ENCODE data around the gene FBLN5. TPM values are rescaled to one million over a fixed set of nuclear protein-coding genes. Genes with fewer than 3 reads are reported as not detected.

The FBLN5 gene
- total and polyA plus RNA-seq, 4 experiments from 2014 or later, result 7.9 to 23.7 (median 15.8) TPM

DNA sequence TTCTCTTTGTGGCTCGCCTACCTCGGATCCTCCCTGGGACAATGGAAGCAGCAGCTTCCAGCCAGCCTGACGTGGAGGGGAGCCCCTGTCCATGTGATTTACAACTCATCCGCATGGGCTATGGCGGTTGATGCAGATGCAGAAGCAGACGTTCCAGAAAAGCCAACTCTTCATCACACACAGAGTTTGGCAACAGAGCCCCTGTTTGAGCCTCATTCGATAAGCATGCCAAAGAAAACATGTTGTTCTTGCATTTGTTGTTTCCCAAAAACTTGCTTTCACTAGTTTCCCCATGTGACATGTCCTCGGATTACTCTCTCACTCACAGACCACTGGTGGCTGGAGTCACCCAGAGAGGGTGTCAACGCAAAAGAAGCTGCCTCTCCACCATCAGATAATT is 63.7 kb downstream of the FBLN5 start:
- intact Hi-C loops (cut with micrococcal nuclease), result no loop called here
- no peak overlapping the region for H3K4me3 Mint-ChIP-seq

DNA sequence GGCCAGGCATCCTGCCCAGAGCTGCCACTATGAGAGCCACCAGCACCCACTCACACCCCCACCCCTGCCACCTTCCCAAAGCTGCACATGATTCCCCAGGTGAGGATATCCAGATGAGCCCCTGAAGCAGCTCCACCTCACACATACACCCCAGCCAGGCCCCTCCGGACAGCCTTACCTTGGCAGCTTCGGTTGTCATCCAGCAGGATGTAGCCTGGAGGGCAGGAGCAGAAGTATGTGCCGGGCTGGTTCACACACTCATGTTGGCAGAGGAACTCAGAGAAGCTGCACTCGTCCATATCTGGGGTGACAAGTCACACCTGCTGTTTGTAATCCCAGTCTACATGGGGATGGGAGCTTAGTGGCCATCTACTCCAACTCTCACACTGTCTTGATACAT is 64.7 kb downstream of the FBLN5 start:
- Mint-ChIP-seq H3K27me3 (peaks cover 0 to 2% of the 10 kb centered on the region in 2 donors), H3K4me3 (no peak overlapping the region), H3K36me3 (peaks cover 0 to 2% of the 10 kb centered on the region in 2 donors), H3K27ac (peak overlapping the region in 2 of 7 donors; percentile 30 to 55), H3K4me1 (peaks cover 24 to 43% (median 29%) of the 10 kb centered on the region in 4 donors), H3K9me3 (peaks cover 0 to 3% (median 0%) of the 10 kb centered on the region in 8 donors)
- Histone ChIP-seq H3K27ac (ENCODE audit: low read depth, low read length) (no peak overlapping the region), H3K4me1 (ENCODE audit: insufficient read depth, low read length) (peaks cover 22% of the 10 kb centered on the region), H3K27me3 (ENCODE audit: insufficient read depth, low read length) (no peaks in the 10 kb centered on the region), H3K36me3 (ENCODE audit: insufficient read depth, low read length) (no peaks in the 10 kb centered on the region), H3K4me3 (ENCODE audit: low read length in 2 of 2) (no peak overlapping the region), H3K9me3 (ENCODE audit: control insufficient read depth in 1 of 2, low read length in 2 of 2) (no peaks in the 10 kb centered on the region)
- POLR2A ChIA-PET (ENCODE audit: partially characterized antibody), result interaction anchor here (1.7 to 4.8 kb wide), 3 partner anchors 9 to 19 kb away, joined by 6 to 51 read pairs (median 9); partner anchors contain the start of gene TC2N
- intact Hi-C loops (cut with micrococcal nuclease), result no loop called here
- CTCF ChIA-PET (ENCODE audit: partially characterized antibody), result interaction anchor here (1.4 to 2.0 kb wide), 2 partner anchors 9 to 28 kb away, joined by 7 to 12 read pairs; no protein-coding TSS in a partner anchor
- DNase-seq, result no peak

More for the DNA sequence above, 63.7 kb downstream of the FBLN5 start:
- Histone ChIP-seq H3K36me3 (ENCODE audit: insufficient read depth, low read length) (no peaks in the 10 kb centered on the region), H3K9me3 (ENCODE audit: control insufficient read depth in 1 of 2, low read length in 2 of 2) (no peaks in the 10 kb centered on the region), H3K27ac (ENCODE audit: low read depth, low read length) (no peak overlapping the region), H3K4me1 (ENCODE audit: insufficient read depth, low read length) (peaks cover 18% of the 10 kb centered on the region), H3K27me3 (ENCODE audit: insufficient read depth, low read length) (no peaks in the 10 kb centered on the region), H3K4me3 (ENCODE audit: low read length in 2 of 2) (no peak overlapping the region)
- ChIA-PET CTCF (ENCODE audit: partially characterized antibody) (interaction anchor here (1.4 kb wide), 1 partner anchor 8 kb away, joined by 12 read pairs; no protein-coding TSS in a partner anchor), POLR2A (ENCODE audit: partially characterized antibody) (interaction anchor here (1.7 to 4.8 kb wide), 3 partner anchors 10 to 20 kb away, joined by 6 to 51 read pairs (median 9); partner anchors contain the start of gene TC2N)
- DNase-seq, result no peak
- Mint-ChIP-seq H3K9me3 (peaks cover 0 to 3% (median 0%) of the 10 kb centered on the region in 8 donors), H3K4me1 (peaks cover 19 to 36% (median 25%) of the 10 kb centered on the region in 4 donors), H3K27ac (peak overlapping the region in 2 of 7 donors; percentile 5 to 35), H3K36me3 (peaks cover 0 to 2% of the 10 kb centered on the region in 2 donors), H3K27me3 (peaks cover 0 to 2% of the 10 kb centered on the region in 2 donors)

GRCh38 chr14:91882369-91882768 is 65.1 kb downstream of the FBLN5 start:
- H3K4me1 Mint-ChIP-seq, result peaks cover 26 to 47% (median 33%) of the 10 kb centered on the region in 4 donors

DNA sequence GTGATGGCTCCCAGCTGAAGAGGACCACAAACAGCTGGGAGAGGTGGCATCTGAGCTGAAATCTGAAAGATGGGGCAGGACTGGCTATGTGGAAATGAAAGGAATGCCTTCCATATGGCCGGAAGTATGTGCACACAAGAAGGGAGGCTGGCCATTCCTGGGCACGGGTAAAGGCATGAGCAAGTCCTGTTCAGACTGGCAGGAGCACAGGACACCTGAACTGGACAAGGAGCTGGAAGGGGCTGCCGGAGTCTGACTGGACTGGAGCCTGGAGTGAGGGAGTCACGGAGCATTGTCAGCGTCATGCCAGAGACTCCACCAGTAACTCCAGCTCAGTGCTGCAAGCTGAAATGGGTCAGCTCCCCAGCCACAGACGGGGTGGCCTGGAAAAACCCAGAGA is 68.3 kb downstream of the FBLN5 start:
- Mint-ChIP-seq H3K9me3 (peaks cover 0 to 3% (median 0%) of the 10 kb centered on the region in 8 donors), H3K4me1 (peaks cover 42 to 74% (median 62%) of the 10 kb centered on the region in 4 donors), H3K27ac (peak overlapping the region in 5 of 7 donors; percentile 15 to 82 (median 68)), H3K4me3 (peak overlapping the region in 1 of 8 donors; percentile 42), H3K27me3 (peaks cover 0 to 2% of the 10 kb centered on the region in 2 donors), H3K36me3 (peaks cover 0 to 2% of the 10 kb centered on the region in 2 donors)
- Histone ChIP-seq H3K4me1 (ENCODE audit: insufficient read depth, low read length) (peaks cover 55% of the 10 kb centered on the region), H3K36me3 (ENCODE audit: insufficient read depth, low read length) (no peaks in the 10 kb centered on the region), H3K9me3 (ENCODE audit: control insufficient read depth in 1 of 2, low read length in 2 of 2) (no peaks in the 10 kb centered on the region), H3K4me3 (ENCODE audit: low read length in 2 of 2) (no peak overlapping the region), H3K27me3 (ENCODE audit: insufficient read depth, low read length) (no peaks in the 10 kb centered on the region), H3K27ac (ENCODE audit: low read depth, low read length) (no peak overlapping the region)
- DNase-seq, result no peak
- intact Hi-C loops (cut with micrococcal nuclease), result loop anchor here (10.0 kb wide), 2 partner anchors 564 to 1494 kb away; no protein-coding TSS in a partner anchor
- CTCF ChIA-PET (ENCODE audit: partially characterized antibody), result interaction anchor here (0.8 to 2.2 kb wide), 3 partner anchors 14 to 32 kb away, joined by 3 to 8 read pairs (median 4); no protein-coding TSS in a partner anchor
- POLR2A ChIA-PET (ENCODE audit: partially characterized antibody), result interaction anchor here (1.1 to 1.6 kb wide), 4 partner anchors 10 to 32 kb away, joined by 3 to 9 read pairs (median 4); partner anchors contain the start of gene TC2N

More at GRCh38 chr14:91882369-91882768, 65.1 kb downstream of the FBLN5 start:
- H3K27ac Mint-ChIP-seq, result peak overlapping the region in 1 of 7 donors; percentile 77
- H3K9me3 Mint-ChIP-seq, result peaks cover 0 to 3% (median 0%) of the 10 kb centered on the region in 8 donors
- Histone ChIP-seq H3K4me1 (ENCODE audit: insufficient read depth, low read length) (peaks cover 23% of the 10 kb centered on the region), H3K27ac (ENCODE audit: low read depth, low read length) (no peak overlapping the region), H3K4me3 (ENCODE audit: low read length in 2 of 2) (no peak overlapping the region), H3K27me3 (ENCODE audit: insufficient read depth, low read length) (no peaks in the 10 kb centered on the region), H3K9me3 (ENCODE audit: control insufficient read depth in 1 of 2, low read length in 2 of 2) (no peaks in the 10 kb centered on the region), H3K36me3 (ENCODE audit: insufficient read depth, low read length) (no peaks in the 10 kb centered on the region)
- H3K36me3 Mint-ChIP-seq, result peaks cover 0 to 2% of the 10 kb centered on the region in 2 donors
- intact Hi-C loops (cut with micrococcal nuclease), result no loop called here
- ChIA-PET CTCF (ENCODE audit: partially characterized antibody) (interaction anchor here (2.0 kb wide), 1 partner anchor 29 kb away, joined by 7 read pairs; no protein-coding TSS in a partner anchor), POLR2A (ENCODE audit: partially characterized antibody) (interaction anchor here (1.7 to 4.8 kb wide), 2 partner anchors 9 to 15 kb away, joined by 6 to 51 read pairs; partner anchors contain the start of gene TC2N)
- H3K4me3 Mint-ChIP-seq, result peak overlapping the region in 1 of 8 donors; percentile 60
- no peak for DNase-seq
- H3K27me3 Mint-ChIP-seq, result peaks cover 0 to 2% of the 10 kb centered on the region in 2 donors

DNA sequence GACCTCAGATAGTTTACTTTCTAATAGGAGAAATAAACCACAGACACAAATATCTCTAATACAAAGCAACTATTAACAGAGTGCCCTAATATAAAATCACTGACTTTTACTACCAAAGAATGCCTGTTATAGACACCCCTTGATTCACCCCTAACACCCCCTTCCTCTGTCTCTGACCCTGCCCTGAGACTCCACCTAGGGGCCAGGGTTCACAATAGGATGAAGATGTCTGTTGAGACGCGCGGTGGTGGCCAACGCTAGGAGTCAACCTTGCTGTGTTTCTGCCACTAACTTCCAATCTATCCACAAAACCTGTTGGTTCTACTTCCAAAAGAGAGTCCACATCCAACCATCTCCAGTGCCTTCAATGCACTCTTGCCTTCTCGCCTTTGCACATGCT is 69.2 kb downstream of the FBLN5 start:
- Mint-ChIP-seq H3K4me1 (peaks cover 51 to 83% (median 71%) of the 10 kb centered on the region in 4 donors), H3K36me3 (peaks cover 0 to 2% of the 10 kb centered on the region in 2 donors), H3K9me3 (peaks cover 0 to 3% (median 0%) of the 10 kb centered on the region in 8 donors), H3K4me3 (no peak overlapping the region), H3K27me3 (peaks cover 0 to 2% of the 10 kb centered on the region in 2 donors), H3K27ac (peak overlapping the region in 4 of 7 donors; percentile 12 to 73 (median 34))
- Histone ChIP-seq H3K27me3 (ENCODE audit: insufficient read depth, low read length) (no peaks in the 10 kb centered on the region), H3K36me3 (ENCODE audit: insufficient read depth, low read length) (no peaks in the 10 kb centered on the region), H3K27ac (ENCODE audit: low read depth, low read length) (no peak overlapping the region), H3K4me3 (ENCODE audit: low read length in 2 of 2) (no peak overlapping the region), H3K4me1 (ENCODE audit: insufficient read depth, low read length) (peaks cover 63% of the 10 kb centered on the region), H3K9me3 (ENCODE audit: control insufficient read depth in 1 of 2, low read length in 2 of 2) (no peaks in the 10 kb centered on the region)
- POLR2A ChIA-PET (ENCODE audit: partially characterized antibody), result interaction anchor here (1.4 to 1.5 kb wide), 2 partner anchors 11 to 14 kb away, joined by 5 to 9 read pairs; partner anchors contain the start of gene TC2N
- DNase-seq, result no peak
- intact Hi-C loops (cut with micrococcal nuclease), result loop anchor here (10.0 kb wide), 2 partner anchors 563 to 1493 kb away; no protein-coding TSS in a partner anchor
- CTCF ChIA-PET (ENCODE audit: partially characterized antibody), result interaction anchor here (7.0 kb wide), 1 partner anchor 13 kb away, joined by 46 read pairs; no protein-coding TSS in a partner anchor

GRCh38 chr14:91877376-91877915 is 70.0 kb downstream of the FBLN5 start:
- peak overlapping the region in 5 of 7 donors; percentile 36 to 82 (median 73) for H3K27ac Mint-ChIP-seq
- ChIA-PET CTCF (ENCODE audit: partially characterized antibody) (interaction anchor here (7.0 kb wide), 1 partner anchor 13 kb away, joined by 46 read pairs; no protein-coding TSS in a partner anchor), POLR2A (ENCODE audit: partially characterized antibody) (interaction anchor here (0.8 to 3.2 kb wide), 5 partner anchors 11 to 42 kb away, joined by 3 to 12 read pairs (median 3); partner anchors contain the start of gene TC2N)
- H3K4me1 ChIP-seq (ENCODE audit: insufficient read depth, low read length), result peaks cover 71% of the 10 kb centered on the region
- no peak overlapping the region for H3K27ac ChIP-seq (ENCODE audit: low read depth, low read length)
- H3K27me3 Mint-ChIP-seq, result peaks cover 0 to 2% of the 10 kb centered on the region in 2 donors
- no peak overlapping the region for H3K4me3 Mint-ChIP-seq
- H3K4me1 Mint-ChIP-seq, result peaks cover 55 to 92% (median 77%) of the 10 kb centered on the region in 4 donors
- peaks cover 0 to 3% (median 0%) of the 10 kb centered on the region in 8 donors for H3K9me3 Mint-ChIP-seq
- no peaks in the 10 kb centered on the region for H3K9me3 ChIP-seq (ENCODE audit: control insufficient read depth in 1 of 2, low read length in 2 of 2)
- no peak overlapping the region for H3K4me3 ChIP-seq (ENCODE audit: low read length in 2 of 2)
- no peaks in the 10 kb centered on the region for H3K27me3 ChIP-seq (ENCODE audit: insufficient read depth, low read length)
- no peak for DNase-seq
- H3K36me3 ChIP-seq (ENCODE audit: insufficient read depth, low read length), result no peaks in the 10 kb centered on the region
- peaks cover 0 to 2% of the 10 kb centered on the region in 2 donors for H3K36me3 Mint-ChIP-seq
- intact Hi-C loops (cut with micrococcal nuclease), result loop anchor here (10.0 kb wide), 2 partner anchors 563 to 1493 kb away; no protein-coding TSS in a partner anchor
